ENCODE data around the gene JAK1.
"Not testable (repeated sequence)": the region's sequence is repeated elsewhere in the genome, so short reads cannot be mapped to it uniquely, and the experiment has no call there.

JAK1 gene

GRCh38 chr1:64966158-64966971 lies at the start of gene JAK1:
Gene JAK1, minus strand, starts transcription at chr1:64966549. Its CDS starts 80,285 bp downstream, at chr1:64886264.
- DNase-seq, result peak; percentile 83

DNA sequence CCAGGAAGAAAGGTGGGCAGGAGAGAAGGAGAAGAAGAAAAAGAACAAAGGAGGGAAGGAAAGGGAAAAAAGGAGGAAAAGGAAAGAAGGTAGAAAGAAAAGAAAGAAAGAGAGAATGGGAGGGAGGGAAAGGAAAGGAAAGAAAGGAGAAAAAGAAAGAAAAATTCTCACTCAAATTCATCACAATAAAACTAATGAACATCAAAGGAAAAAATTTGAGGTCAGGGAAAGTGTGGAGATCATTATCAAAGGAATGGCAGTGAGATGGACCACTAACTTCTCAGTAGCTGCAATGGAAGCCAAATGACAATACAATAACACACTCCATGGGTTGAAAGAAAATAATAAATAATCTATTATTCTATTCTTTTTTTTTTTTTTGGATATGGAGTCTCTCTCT lies 48.0 kb upstream of the JAK1 start:
- no peak for DNase-seq

GRCh38 chr1:65011983-65012382 lies 45.6 kb upstream of the JAK1 start:
- DNase-seq, result no peak

GRCh38 chr1:65009724-65010420 lies 43.5 kb upstream of the JAK1 start:
- no peak for DNase-seq

DNA sequence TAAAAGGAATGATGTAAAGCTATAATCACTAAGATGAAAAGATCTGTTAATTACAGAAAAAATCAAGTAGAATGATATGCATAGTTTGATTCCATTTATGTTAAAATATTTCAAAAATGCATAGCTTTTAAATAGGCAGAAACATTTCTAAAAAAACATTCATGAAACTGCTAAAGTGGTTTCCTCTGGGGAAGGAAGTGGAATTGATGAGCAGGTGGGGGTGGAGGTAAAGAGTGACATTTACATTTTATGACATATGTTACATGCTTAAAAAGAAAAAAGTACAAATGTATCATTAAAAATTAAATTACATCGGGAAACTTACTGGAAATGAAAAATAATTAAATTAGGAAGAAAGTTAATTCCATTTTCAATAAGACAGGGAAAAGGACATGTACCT lies 42.8 kb upstream of the JAK1 start:
- no peak for DNase-seq

- no peak for DNase-seq
Observed at GRCh38 chr1:65006806-65007205, 40.5 kb upstream of the JAK1 start.

DNA sequence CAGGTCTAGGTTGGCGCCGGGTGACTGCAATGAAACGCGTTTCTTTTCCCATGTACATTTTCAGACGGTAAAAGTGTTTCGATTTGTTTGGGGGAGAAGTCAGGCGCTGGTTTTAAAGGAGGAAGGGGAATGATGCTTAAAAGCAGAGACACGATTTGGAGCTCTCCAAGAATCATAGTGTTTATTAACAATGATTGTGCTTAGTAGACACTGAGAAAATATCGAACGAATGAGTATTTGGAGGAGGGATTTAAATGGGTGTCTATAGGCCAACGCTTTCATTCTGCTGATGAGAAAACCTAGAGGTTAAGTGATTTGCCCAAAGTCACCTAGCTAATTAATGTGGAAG lies 36.9 kb upstream of the JAK1 start:
- DNase-seq, result no peak

DNA sequence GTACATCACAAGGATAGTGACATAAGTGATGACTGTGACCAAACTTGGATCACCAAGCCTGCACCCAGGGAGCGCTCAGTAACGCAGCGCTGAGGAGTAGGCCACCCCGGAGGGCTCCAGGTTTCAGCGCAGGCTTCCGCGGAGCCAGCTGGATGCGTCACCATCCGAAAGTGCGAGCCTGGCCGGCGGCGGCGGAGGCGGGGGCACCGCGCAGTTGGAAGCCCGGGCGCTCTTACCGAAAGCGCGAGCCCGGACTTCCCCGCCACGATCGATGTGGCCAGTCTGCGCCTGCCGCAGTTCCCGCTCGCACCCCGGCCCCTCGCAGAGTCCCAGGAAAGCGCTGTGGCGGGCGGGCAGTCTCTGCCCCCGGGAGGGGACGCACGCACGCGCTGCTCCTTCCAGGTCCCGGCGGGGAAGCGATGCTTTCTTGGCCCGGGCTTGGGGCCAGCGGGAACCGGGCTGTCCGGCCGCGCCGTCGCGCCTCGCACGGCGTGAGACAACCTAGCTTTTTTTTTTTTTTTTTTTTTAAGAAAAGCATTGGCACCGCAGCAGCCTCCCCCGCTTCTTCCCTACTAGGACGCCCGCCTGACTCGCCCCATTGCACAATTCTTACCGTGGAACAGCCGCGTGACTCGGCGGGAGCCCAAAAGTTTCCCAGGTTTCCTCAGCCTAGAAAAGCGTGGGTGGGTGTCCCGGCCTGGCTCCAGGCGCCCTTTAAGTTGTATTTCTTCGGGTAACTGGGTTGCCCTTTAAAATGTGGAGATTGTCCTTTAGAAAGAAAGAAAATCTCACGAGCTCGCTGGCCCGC lies 36.4 kb upstream of the JAK1 start:
- peak; percentile 78 for DNase-seq

- DNase-seq, result no peak
Observed at GRCh38 chr1:65002156-65002507, 35.8 kb upstream of the JAK1 start.

DNA sequence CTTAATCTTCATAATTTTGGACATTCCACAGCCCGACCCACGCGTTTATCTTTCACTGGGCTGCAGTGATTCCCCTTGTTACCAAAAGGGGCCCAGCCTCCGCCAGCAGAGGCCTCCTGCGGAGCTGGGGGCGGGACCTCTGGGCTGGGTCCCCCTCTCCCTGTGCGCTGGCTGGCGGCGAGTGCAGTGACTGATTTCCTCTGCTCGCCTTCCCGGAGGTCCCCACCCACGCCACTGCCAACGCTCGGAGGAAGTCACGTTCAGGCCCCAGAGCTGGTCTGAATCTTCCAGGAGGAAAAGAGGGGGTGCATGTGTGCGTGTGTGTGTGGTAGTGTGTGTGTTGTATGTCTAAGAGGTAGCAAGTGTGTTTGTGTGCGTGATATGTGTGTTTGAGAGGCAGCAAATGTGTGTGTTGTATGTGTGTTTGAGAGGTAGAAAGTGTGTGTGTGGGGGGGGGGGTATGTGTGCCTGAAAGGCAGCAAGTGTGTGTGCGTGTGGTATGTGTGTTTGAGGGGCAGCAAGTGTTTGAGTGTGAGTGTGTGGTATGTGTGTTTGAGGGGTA lies 35.0 kb upstream of the JAK1 start:
- DNase-seq, result peak; percentile 78

DNA sequence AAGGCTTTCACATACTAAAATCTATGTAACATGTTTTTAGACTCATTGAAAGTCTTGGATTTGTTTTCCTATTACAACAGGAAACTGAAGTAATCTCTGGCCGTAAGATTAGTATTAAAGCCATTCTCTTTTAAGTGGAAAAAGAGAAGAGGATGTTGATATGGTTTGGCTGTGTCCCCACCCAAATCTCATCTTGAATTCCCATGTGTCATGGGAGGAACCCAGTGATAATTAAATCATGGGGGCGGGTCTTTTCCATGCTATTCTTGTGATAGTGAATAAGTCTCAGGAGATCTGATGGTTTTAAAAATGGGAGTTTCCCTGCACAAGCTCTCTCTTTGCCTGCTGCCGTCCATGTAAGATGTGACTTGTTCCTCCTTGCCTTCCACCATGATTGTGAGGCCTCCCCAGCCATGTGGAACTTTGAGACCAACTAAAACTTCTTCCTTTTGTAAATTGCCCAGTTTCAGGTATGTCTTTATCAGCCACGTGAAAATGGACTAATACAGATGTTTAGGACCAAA lies 32.1 kb upstream of the JAK1 start:
- not testable (repeated sequence) for DNase-seq

DNA sequence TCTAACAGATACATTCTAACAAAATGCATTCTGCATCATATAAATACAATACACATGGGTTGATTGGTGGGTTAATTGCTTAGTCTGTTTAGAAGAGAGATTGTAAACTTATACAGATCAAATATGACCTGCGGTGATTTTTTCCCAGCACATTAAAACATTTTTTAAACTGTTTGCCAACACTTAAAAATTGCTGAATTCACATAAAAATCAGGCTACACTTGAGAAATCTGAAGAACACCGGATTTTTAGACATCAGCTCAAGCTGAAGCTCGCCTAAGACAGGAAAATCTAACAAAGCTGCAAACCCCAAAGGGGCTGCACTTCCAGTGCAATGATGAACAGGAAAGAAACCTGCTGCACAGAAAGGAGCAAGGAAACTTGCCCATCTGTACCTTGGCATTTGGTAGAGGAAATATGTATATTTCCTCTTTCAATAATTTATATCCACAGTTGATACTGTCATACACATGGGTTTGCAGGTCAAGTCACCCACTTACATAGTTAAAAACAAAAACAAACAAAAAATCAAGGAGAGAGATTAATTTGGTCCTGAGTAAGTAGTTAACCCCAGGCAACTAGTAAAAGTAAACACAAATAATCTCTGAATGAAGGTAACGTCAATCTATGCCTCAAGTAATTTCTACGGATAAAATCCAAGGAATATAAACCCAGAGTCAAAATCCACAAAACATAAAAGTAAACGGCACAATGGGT lies 30.4 kb upstream of the JAK1 start:
- no peak for DNase-seq

DNA sequence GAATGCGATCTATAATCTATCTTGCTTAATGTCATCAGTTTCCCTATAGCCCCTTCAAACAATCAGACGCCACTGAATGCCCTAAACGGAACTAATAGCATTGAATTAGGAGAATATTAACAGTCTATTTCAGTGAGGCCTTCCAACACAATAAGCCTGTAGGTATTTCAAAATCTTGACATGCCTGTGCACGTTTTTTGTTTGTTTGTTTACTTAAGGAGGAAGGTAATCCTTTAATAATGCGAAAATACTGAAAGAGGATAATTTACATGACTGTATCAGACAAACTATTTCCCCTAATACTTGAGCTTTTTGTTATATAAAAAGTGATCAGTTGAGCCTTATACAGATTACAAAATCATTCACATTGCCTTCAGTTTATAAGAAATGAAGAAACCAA lies 29.0 kb upstream of the JAK1 start:
- no peak for DNase-seq

- no peak for DNase-seq
Observed at GRCh38 chr1:64986903-64987871, 20.8 kb upstream of the JAK1 start.

GRCh38 chr1:64984737-64985136 lies 18.4 kb upstream of the JAK1 start:
- no peak for DNase-seq

DNA sequence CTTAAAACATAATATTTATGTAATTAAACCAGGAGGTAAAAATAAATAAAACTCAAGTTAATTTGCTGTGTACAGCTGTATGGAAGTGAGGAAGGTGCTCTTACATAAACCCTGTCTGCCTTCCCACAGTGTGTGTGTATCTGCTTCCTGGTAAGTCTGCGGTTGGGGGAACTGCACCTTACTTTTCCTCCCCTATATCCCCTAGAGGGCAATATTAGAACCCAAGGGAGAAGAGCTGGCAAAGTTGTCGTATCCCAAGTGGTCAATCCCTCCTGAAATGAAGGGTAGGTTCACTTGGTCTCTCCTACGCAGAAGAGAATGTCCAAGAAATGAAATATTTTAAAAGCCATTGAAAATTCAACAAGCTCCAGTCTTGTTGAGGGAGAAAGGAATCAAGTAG lies 17.8 kb upstream of the JAK1 start:
- no peak for DNase-seq

DNA sequence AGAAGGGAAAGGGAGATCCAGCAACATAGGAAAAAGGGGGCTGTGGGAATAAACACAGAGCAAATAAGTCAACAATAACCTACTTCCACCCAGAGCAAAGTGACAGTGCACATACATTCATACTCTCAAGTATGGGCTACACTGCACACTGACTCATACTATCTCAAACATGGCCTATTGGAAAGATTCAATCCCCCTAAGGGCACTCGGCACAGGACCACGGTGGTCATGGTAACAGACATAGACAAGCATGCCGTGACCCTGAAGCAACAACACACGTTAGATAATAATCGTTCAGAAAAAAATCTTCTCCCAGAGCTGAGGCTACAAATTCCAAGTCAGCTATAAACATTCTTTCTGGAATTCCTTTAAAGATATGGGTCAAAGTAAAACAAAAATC lies 16.8 kb upstream of the JAK1 start:
- DNase-seq, result peak; percentile 61

GRCh38 chr1:64981601-64982533 lies 15.5 kb upstream of the JAK1 start:
- DNase-seq, result no peak

GRCh38 chr1:64980745-64981600 lies 14.6 kb upstream of the JAK1 start:
- no peak for DNase-seq

Measured in fibroblast of skin of right quadriceps (primary cell).